H1 (cell line): ENCODE results near the gene AHDC1. TPM values are rescaled to one million over a fixed set of nuclear protein-coding genes. Genes with fewer than 3 reads are reported as not detected.

ENCODE experiments used
- CTCF ChIA-PET: fragments of 300-600 bp; sonication (Branson Sonifier 250); formaldehyde crosslinking; loops from one replicate; lab custom pipeline; 2021; ENCODE audit not compliant: partially characterized antibody; lab: Charles Lee
- POLR2A ChIA-PET: fragments of 300-600 bp; sonication (Branson Sonifier 250); formaldehyde crosslinking; loops from one replicate; lab custom pipeline; 2021; ENCODE audit warnings: inconsistent platforms; ENCODE audit not compliant: partially characterized antibody; lab: Charles Lee
- DNase-seq, 2 experiments: peaks; one replicate each; pipeline versions ENCODE4 v3.0.0 to v3.0.0-alpha.2; 2010 to 2022; ENCODE audit warnings: low spot score in 2 of 2, low read depth in 1 of 2, mixed read lengths in 1 of 2
- FAIRE-seq: peaks from 2 replicates; lab custom pipeline; 2011; peaks lifted over from hg19 to GRCh38; lab: Jason Lieb, UNC
- H2AFZ ChIP-seq: 2 replicates; pipeline ENCODE4 v1.8.1; 2012; ENCODE audit warnings: low read length, inconsistent platforms
- H2AK5ac ChIP-seq: 2 replicates; pipeline ENCODE4 v1.6.1; 2013; ENCODE audit warnings: low read depth, low read length
- H2BK120ac ChIP-seq: replicated peaks from 2 replicates; pipeline ENCODE3; 2013; ENCODE audit warnings: low read depth, low read length, inconsistent platforms
- H2BK12ac ChIP-seq: 2 replicates; pipeline ENCODE4 v1.6.1; 2013; ENCODE audit warnings: low read depth, low read length
- H2BK15ac ChIP-seq: 2 replicates; pipeline ENCODE4 v1.6.1; 2013; ENCODE audit warnings: low read length
- H2BK20ac ChIP-seq: 2 replicates; pipeline ENCODE4 v1.6.1; 2013; ENCODE audit warnings: low read length
- H2BK5ac ChIP-seq: 2 replicates; pipeline ENCODE4 v1.6.1; 2013; ENCODE audit warnings: low read depth, low read length
- H3K14ac ChIP-seq: 2 replicates; pipeline ENCODE4 v1.6.1; 2013; ENCODE audit warnings: inconsistent platforms; ENCODE audit not compliant: insufficient read length
- H3K18ac ChIP-seq: 2 replicates; pipeline ENCODE4 v1.6.1; 2013; ENCODE audit warnings: low read length; ENCODE audit errors: extremely low read depth
- H3K23ac ChIP-seq: 2 replicates; pipeline ENCODE4 v1.6.1; 2013; ENCODE audit warnings: inconsistent platforms; ENCODE audit not compliant: insufficient read length
- H3K23me2 ChIP-seq: 2 replicates; pipeline ENCODE4 v1.6.1; 2013; ENCODE audit warnings: low read depth, low read length
- H3K27ac ChIP-seq: 2 replicates; pipeline ENCODE4 v1.6.1; 2011; ENCODE audit warnings: low read depth, low read length, inconsistent platforms
- H3K27me3 ChIP-seq, 4 experiments: replicated peaks in 1 of 4; 1 replicate in 1 of 4; 2 replicates in 3 of 4; pipeline versions ENCODE4 v1.6.1 to v1.8.1; 2011 to 2013; ENCODE audit warnings: low read length in 3 of 4, mild to moderate bottlenecking in 3 of 4, inconsistent platforms in 2 of 4, mixed read lengths in 2 of 4, moderate library complexity in 1 of 4; ENCODE audit not compliant: control insufficient read depth in 3 of 4, insufficient read depth in 3 of 4; ENCODE audit errors: extremely low read depth in 1 of 4
- H3K36me3 ChIP-seq, 4 experiments: 2 replicates each; pipeline versions ENCODE4 v1.6.1 to v1.8.1; 2011 to 2013; ENCODE audit warnings: mild to moderate bottlenecking in 4 of 4, low read length in 3 of 4, moderate library complexity in 2 of 4, control low read depth in 1 of 4, inconsistent platforms in 1 of 4; ENCODE audit not compliant: insufficient read depth in 4 of 4, control insufficient read depth in 2 of 4
- H3K4ac ChIP-seq: replicated peaks from 2 replicates; pipeline ENCODE3; 2013; ENCODE audit warnings: low read length, low read depth, mixed read lengths, inconsistent platforms; ENCODE audit not compliant: insufficient read length
- H3K4me1 ChIP-seq, 4 experiments: replicated peaks in 1 of 4; 1 replicate in 1 of 4; 2 replicates in 3 of 4; pipeline versions ENCODE4 v1.6.1 to v1.8.1; 2011 to 2013; ENCODE audit warnings: low read length in 3 of 4, inconsistent platforms in 2 of 4, mixed read lengths in 1 of 4; ENCODE audit not compliant: insufficient read depth in 4 of 4, control insufficient read depth in 3 of 4
- H3K4me2 ChIP-seq, 2 experiments: 2 replicates each; pipeline versions ENCODE4 v1.6.1 to v1.8.1; 2011 to 2013; ENCODE audit warnings: low read depth in 2 of 2, low read length in 2 of 2, control low read depth in 1 of 2, inconsistent platforms in 1 of 2, mild to moderate bottlenecking in 1 of 2; ENCODE audit not compliant: insufficient read depth in 1 of 2
- H3K4me3 ChIP-seq, 4 experiments: fragments of 200-600, 300-600 bp in 1 of 4; sonication (generic), shearing (Covaris generic), sonication (Bioruptor Twin) in 1 of 4; 2 replicates each; pipeline versions ENCODE4 v1.5.1 to v1.8.1; 2011 to 2016; ENCODE audit warnings: low read length in 4 of 4, low read depth in 3 of 4, control low read depth in 2 of 4, inconsistent platforms in 2 of 4, mild to moderate bottlenecking in 2 of 4, mixed read lengths in 1 of 4, moderate library complexity in 1 of 4; ENCODE audit not compliant: insufficient read depth in 2 of 4; ENCODE audit errors: extremely low read depth in 1 of 4
- H3K56ac ChIP-seq: replicated peaks from 2 replicates; pipeline ENCODE3; 2013; ENCODE audit warnings: low read depth, mild to moderate bottlenecking, mixed read lengths, low read length, inconsistent platforms; ENCODE audit not compliant: insufficient read length
- H3K79me1 ChIP-seq: 2 replicates; pipeline ENCODE4 v1.6.1; 2013; ENCODE audit warnings: low read depth, low read length, control low read depth
- H3K79me2 ChIP-seq, 2 experiments: 2 replicates each; pipeline versions ENCODE4 v1.6.1 to v1.8.1; 2012 to 2013; ENCODE audit warnings: low read length in 2 of 2, mild to moderate bottlenecking in 2 of 2, inconsistent platforms in 1 of 2; ENCODE audit not compliant: insufficient read depth in 2 of 2, control insufficient read depth in 1 of 2
- H3K9ac ChIP-seq, 4 experiments: replicated peaks in 1 of 4; 1 replicate in 1 of 4; 2 replicates in 3 of 4; pipeline versions ENCODE4 v1.6.1 to v1.8.1; 2011 to 2013; ENCODE audit warnings: low read depth in 3 of 4, low read length in 3 of 4, control low read depth in 2 of 4, mild to moderate bottlenecking in 2 of 4, moderate library complexity in 2 of 4, inconsistent platforms in 1 of 4; ENCODE audit errors: extremely low read depth in 1 of 4
- H3K9me3 ChIP-seq, 2 experiments: 2 replicates each; pipeline versions ENCODE4 v1.6.1 to v1.8.1; 2012 to 2013; ENCODE audit warnings: mild to moderate bottlenecking in 2 of 2, moderate library complexity in 2 of 2, control low read depth in 1 of 2, inconsistent platforms in 1 of 2, low read depth in 1 of 2, low read length in 1 of 2, mixed read lengths in 1 of 2; ENCODE audit not compliant: insufficient read depth in 2 of 2
- H4K20me1 ChIP-seq, 2 experiments: replicated peaks in 1 of 2; 2 replicates each; pipeline versions ENCODE3 to v1.8.1; 2011 to 2013; ENCODE audit warnings: inconsistent platforms in 2 of 2, low read length in 2 of 2, mild to moderate bottlenecking in 1 of 2; ENCODE audit not compliant: insufficient read depth in 2 of 2, control insufficient read depth in 1 of 2
- H4K5ac ChIP-seq: 2 replicates; pipeline ENCODE4 v1.6.1; 2013; ENCODE audit warnings: low read length, low read depth, mixed read lengths, inconsistent platforms; ENCODE audit not compliant: insufficient read length
- H4K8ac ChIP-seq: 2 replicates; pipeline ENCODE4 v1.8.0; 2013; ENCODE audit warnings: mild to moderate bottlenecking, moderate library complexity, low read length, inconsistent platforms; ENCODE audit not compliant: insufficient read depth; ENCODE audit errors: extremely low read depth
- H4K91ac ChIP-seq: replicated peaks from 2 replicates; pipeline ENCODE3; 2013; ENCODE audit warnings: low read length, mixed read lengths, inconsistent platforms; ENCODE audit not compliant: insufficient read length
- HDAC6 ChIP-seq: IDR thresholded peaks from one replicate; pipeline ENCODE4 v1.7.1; 2012; ENCODE audit warnings: low read depth, mild to moderate bottlenecking, inconsistent platforms, low read length, moderate library complexity
- MAFK ChIP-seq: IDR thresholded peaks from 2 replicates; pipeline ENCODE4 v1.6.1; 2012; ENCODE audit warnings: low read depth, mild to moderate bottlenecking, improper control_type of control experiment, low read length
- WGBS, 2 experiments: shearing (Covaris generic) in 1 of 2; methylation state at CpG; one replicate each; pipeline versions ENCODE4 v1.1.6 to v1.1.7; 2013 to 2015; ENCODE audit warnings: low lambda C conversion rate in 2 of 2, mixed read lengths in 2 of 2, inconsistent platforms in 1 of 2, low coverage in 1 of 2, missing lambda C conversion rate in 1 of 2; ENCODE audit not compliant: insufficient replicate concordance in 2 of 2, insufficient coverage in 1 of 2, insufficient read length in 1 of 2; ENCODE audit errors: extremely low coverage in 1 of 2, missing lambda C conversion rate in 1 of 2; 5-methylcytosine and 5-hydroxymethylcytosine counted together
- polyA plus RNA-seq, 7 experiments: library from polyadenylated mRNA; depleted of rRNA in 3 of 7; stranded (reverse) in 5 of 7; unstranded in 2 of 7; fragments of >200 nt in 5 of 7; fragments of 200-250 nt in 2 of 7; gene quantifications; 1 replicate in 5 of 7; 2 replicates in 1 of 7; 4 replicates in 1 of 7; pipeline versions ENCODE4 v1.2.1 to v1.2.3, GENCODE V29; 2011 to 2013; ENCODE audit warnings: missing spikeins in 2 of 7, mixed read lengths in 2 of 7
- total RNA-seq: library from RNA; stranded (reverse); fragmentation: NEBNext Ultra II Directional; extraction: Animal tissue kit (Norgen Biotek cat#: 25700); gene quantifications from 2 replicates; pipeline ENCODE4 v1.2.1, GENCODE V29; 2021
- TF ChIP-seq, protein P1 (sequence below): IDR thresholded peaks from 2 replicates; pipeline ENCODE4 v1.6.1; 2012; ENCODE audit warnings: low read length, inconsistent platforms

The AHDC1 gene
- total and polyA plus RNA-seq, 2 of the 8 experiments (the other 6 are each of a cell fraction or from before 2014, with no cell fraction given) = 4.4 to 35.1 TPM

DNA sequence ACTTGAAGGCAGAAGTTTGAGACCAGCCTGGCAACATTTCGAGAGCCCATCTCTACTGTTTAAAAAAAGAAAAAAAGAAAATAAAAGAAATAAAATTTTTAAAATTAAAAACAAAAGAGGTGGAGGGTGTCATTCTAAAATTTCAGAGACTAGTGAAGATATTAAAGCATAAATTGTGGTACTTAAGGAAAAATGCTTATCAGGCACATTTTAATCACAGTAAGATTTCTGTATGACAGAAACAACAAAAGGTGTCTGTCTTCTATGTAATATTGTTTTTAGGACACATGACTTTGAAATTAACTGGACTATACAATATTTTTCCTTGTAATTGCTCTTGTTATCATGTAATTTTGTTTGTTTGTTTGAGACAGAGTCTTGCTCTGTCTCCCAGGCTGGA lies 118.6 kb downstream of the AHDC1 start:
- H3K4me2 ChIP-seq = no peak overlapping the region
- H3K36me3 ChIP-seq = no peaks in the 10 kb centered on the region
- no peak overlapping the region for H2AK5ac ChIP-seq
- no peak overlapping the region for H3K4ac ChIP-seq
- peaks cover 9% of the 10 kb centered on the region for H3K79me1 ChIP-seq
- H3K27ac ChIP-seq = no peak overlapping the region
- DNase-seq = no peak
- H3K23ac ChIP-seq = no peak overlapping the region
- H3K18ac ChIP-seq = no peak overlapping the region
- H4K20me1 ChIP-seq = peaks cover 0 to 2% of the 10 kb centered on the region in 2 experiments
- no peak overlapping the region for H4K5ac ChIP-seq
- no peaks in the 10 kb centered on the region for H3K27me3 ChIP-seq
- H4K8ac ChIP-seq = no peak overlapping the region
- H2BK12ac ChIP-seq = no peak overlapping the region
- no peak overlapping the region for H4K91ac ChIP-seq
- TF ChIP-seq, protein P1, sequence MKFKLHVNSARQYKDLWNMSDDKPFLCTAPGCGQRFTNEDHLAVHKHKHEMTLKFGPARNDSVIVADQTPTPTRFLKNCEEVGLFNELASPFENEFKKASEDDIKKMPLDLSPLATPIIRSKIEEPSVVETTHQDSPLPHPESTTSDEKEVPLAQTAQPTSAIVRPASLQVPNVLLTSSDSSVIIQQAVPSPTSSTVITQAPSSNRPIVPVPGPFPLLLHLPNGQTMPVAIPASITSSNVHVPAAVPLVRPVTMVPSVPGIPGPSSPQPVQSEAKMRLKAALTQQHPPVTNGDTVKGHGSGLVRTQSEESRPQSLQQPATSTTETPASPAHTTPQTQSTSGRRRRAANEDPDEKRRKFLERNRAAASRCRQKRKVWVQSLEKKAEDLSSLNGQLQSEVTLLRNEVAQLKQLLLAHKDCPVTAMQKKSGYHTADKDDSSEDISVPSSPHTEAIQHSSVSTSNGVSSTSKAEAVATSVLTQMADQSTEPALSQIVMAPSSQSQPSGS = no peak
- TF ChIP-seq HDAC6 = no peak
- TF ChIP-seq MAFK = peak; percentile 63
- H2BK20ac ChIP-seq = no peak overlapping the region
- no peak overlapping the region for H2BK15ac ChIP-seq
- peaks cover 3% of the 10 kb centered on the region for H3K23me2 ChIP-seq
- H2AFZ ChIP-seq = no peak overlapping the region
- no peak for FAIRE-seq
- POLR2A ChIA-PET = no interaction called here
- 100% methylated on average over 1 of the region's 1 CpG; no CpG with 5 or more reads in 1 of the 2 experiments for WGBS, 2 experiments
- H3K4me3 ChIP-seq = no peak overlapping the region
- H2BK120ac ChIP-seq = no peak overlapping the region
- no peak overlapping the region for H3K14ac ChIP-seq
- H3K56ac ChIP-seq = no peak overlapping the region
- H2BK5ac ChIP-seq = no peak overlapping the region
- no peaks in the 10 kb centered on the region for H3K9me3 ChIP-seq
- peaks cover 0 to 75% of the 10 kb centered on the region in 2 experiments for H3K79me2 ChIP-seq
- no peak overlapping the region for H3K9ac ChIP-seq
- H3K4me1 ChIP-seq = peaks cover 0 to 9% (median 4%) of the 10 kb centered on the region in 4 experiments; a peak in 3 of 7 replicates
- CTCF ChIA-PET = interaction anchor here (1.8 kb wide), 1 partner anchor 84 kb away, joined by 3 read pairs; no protein-coding TSS in a partner anchor
